ENCODE measurements around the gene ZNF132. TPM values are rescaled to one million over a fixed set of nuclear protein-coding genes. Genes with fewer than 3 reads are reported as not detected.

Gene ZNF132
- total and polyA plus RNA-seq, 9 of the 15 experiments (the other 6 are each of a cell fraction or from before 2014, with no cell fraction given) = 0.03 to 0.42 (median 0.10) TPM; not detected in 5

DNA sequence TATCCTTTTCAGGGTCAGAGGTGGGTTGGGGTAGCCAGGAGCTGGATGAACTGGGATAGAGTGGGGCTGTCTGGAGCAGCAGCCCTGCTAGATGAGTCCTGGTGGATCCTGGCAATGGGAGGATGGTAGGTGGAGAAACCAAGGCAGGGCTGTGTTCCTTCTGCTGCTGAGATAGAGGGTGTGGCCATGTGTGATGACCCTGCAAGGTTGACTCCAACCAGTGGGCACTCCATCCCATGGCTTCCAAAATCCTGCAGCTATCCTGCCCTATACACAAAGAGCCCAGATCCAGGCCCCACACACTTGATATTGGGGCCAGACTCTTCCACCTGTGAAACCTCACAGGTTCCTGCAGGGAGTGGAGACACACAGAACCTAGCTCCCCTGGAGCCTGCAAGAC, 33.8 kb upstream of the ZNF132 start (continued):
- TF ChIP-seq, protein P1, sequence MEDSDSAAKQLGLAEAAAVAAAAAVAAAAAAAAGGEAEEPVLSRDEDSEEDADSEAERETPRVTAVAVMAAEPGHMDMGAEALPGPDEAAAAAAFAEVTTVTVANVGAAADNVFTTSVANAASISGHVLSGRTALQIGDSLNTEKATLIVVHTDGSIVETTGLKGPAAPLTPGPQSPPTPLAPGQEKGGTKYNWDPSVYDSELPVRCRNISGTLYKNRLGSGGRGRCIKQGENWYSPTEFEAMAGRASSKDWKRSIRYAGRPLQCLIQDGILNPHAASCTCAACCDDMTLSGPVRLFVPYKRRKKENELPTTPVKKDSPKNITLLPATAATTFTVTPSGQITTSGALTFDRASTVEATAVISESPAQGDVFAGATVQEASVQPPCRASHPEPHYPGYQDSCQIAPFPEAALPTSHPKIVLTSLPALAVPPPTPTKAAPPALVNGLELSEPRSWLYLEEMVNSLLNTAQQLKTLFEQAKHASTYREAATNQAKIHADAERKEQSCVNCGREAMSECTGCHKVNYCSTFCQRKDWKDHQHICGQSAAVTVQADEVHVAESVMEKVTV (CRISPR knock-in tag; IDR thresholded peaks at IDR 0.05) = no peak
- TF ChIP-seq CXXC5 (CRISPR knock-in tag; IDR thresholded peaks at IDR 0.05) (no peak), ZNF239 (CRISPR knock-in tag; IDR thresholded peaks at IDR 0.05) (no peak), ZNF764 (CRISPR knock-in tag; IDR thresholded peaks at IDR 0.05; ENCODE audit: low read depth) (no peak), NELFE (IDR thresholded peaks at IDR 0.05; ENCODE audit: insufficient read depth, insufficient read length) (no peak), ETV6 (IDR thresholded peaks at IDR 0.05; ENCODE audit: borderline replicate concordance in 1 of 2, low read depth in 2 of 2, low read length in 1 of 2) (no peak), ETV6 (CRISPR knock-in tag; IDR thresholded peaks at IDR 0.05; ENCODE audit: borderline replicate concordance) (no peak), POLR2A (conservative IDR thresholded peaks at IDR 0.05) (peak; percentile 58; the same call in 1 of the 2 replicates), KLF10 (CRISPR knock-in tag; IDR thresholded peaks at IDR 0.05) (no peak), POLR2AphosphoS5 (IDR thresholded peaks at IDR 0.05; ENCODE audit: control insufficient read depth, insufficient read depth, low read depth, low read length) (0 out of 2 replicates have a peak, but pooled peaks have one; percentile 29)
- TF ChIP-seq, protein P2, sequence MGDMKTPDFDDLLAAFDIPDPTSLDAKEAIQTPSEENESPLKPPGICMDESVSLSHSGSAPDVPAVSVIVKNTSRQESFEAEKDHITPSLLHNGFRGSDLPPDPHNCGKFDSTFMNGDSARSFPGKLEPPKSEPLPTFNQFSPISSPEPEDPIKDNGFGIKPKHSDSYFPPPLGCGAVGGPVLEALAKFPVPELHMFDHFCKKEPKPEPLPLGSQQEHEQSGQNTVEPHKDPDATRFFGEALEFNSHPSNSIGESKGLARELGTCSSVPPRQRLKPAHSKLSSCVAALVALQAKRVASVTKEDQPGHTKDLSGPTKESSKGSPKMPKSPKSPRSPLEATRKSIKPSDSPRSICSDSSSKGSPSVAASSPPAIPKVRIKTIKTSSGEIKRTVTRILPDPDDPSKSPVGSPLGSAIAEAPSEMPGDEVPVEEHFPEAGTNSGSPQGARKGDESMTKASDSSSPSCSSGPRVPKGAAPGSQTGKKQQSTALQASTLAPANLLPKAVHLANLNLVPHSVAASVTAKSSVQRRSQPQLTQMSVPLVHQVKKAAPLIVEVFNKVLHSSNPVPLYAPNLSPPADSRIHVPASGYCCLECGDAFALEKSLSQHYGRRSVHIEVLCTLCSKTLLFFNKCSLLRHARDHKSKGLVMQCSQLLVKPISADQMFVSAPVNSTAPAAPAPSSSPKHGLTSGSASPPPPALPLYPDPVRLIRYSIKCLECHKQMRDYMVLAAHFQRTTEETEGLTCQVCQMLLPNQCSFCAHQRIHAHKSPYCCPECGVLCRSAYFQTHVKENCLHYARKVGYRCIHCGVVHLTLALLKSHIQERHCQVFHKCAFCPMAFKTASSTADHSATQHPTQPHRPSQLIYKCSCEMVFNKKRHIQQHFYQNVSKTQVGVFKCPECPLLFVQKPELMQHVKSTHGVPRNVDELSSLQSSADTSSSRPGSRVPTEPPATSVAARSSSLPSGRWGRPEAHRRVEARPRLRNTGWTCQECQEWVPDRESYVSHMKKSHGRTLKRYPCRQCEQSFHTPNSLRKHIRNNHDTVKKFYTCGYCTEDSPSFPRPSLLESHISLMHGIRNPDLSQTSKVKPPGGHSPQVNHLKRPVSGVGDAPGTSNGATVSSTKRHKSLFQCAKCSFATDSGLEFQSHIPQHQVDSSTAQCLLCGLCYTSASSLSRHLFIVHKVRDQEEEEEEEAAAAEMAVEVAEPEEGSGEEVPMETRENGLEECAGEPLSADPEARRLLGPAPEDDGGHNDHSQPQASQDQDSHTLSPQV (IDR thresholded peaks at IDR 0.05) = no peak
- TF ChIP-seq, protein P3, sequence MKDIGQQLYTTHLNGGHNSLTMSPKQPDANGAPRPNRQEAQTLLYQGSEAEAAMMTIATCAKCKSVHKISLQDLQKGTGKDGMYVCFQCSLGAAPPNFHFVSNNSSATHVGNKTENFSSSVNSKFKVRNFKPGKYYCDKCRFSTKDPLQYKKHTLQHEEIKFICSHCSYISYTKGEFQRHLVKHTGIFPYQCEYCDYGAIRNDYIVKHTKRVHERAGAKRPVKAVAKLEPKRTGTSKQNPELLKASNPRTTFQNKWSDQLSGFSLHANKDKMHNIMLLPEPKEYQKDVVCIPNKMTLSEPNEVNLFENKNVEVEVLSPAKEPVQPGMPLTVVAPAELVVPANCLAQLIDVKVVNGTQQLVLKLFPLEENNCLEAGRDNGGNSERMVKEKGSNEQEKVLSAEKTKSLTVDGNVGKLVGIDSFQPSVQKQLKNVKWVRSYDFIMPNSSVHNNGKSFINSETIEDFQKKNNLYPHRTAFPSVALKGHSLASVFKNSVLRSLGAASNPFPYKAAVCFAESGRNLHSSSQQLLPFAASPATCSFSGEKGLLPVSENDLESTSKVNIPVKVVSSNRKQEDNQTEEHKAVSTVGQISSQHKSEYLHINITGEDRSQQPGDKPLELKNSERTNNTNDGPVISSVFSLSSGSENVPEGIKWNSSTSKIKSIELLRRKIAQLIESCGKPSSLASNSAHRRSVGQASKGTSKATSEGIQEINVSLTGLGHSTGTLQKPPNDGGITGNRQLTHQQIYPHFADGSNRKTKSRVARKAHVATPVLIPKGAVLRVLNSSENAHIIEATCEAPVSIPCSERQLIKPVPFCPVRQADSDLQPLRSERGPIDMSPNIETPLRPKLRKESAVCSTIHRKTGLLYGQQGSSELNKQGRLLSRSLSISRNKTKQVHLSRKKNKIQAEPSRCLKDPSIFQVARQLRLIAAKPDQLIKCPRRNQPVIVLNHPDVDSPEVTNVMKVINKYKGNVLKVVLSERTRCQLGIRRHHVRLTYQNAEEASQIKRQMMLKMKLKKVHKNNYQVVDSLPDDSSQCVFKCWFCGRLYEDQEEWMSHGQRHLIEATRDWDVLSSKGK (CRISPR knock-in tag; IDR thresholded peaks at IDR 0.05) = no peak

Measured in K562 (cell line).